ENCODE results near the gene RPS6KA4.

GRCh38 chr11:64334764-64335735 is 23.9 kb upstream of the RPS6KA4 start:
- TF ChIP-seq BHLHE40 (IDR thresholded peaks at IDR 0.05; ENCODE audit: low read length) (no peak), MED13 (CRISPR knock-in tag; IDR thresholded peaks at IDR 0.05) (no peak), ZSCAN31 (CRISPR knock-in tag; IDR thresholded peaks at IDR 0.05; ENCODE audit: low read depth) (no peak), CREB1 (IDR thresholded peaks at IDR 0.05) (0 out of 2 replicates have a peak, but pooled peaks have one; percentile 26), CREB1 (CRISPR knock-in tag; IDR thresholded peaks at IDR 0.05) (no peak), TRIM22 (IDR thresholded peaks at IDR 0.05) (no peak), ZNF556 (CRISPR knock-in tag; IDR thresholded peaks at IDR 0.05; ENCODE audit: borderline replicate concordance) (no peak), JDP2 (CRISPR knock-in tag; IDR thresholded peaks at IDR 0.05; ENCODE audit: borderline replicate concordance) (no peak), SAFB2 (CRISPR knock-in tag; IDR thresholded peaks at IDR 0.05; ENCODE audit: borderline replicate concordance, low read depth) (no peak), ZFP91 (CRISPR knock-in tag; IDR thresholded peaks at IDR 0.05; ENCODE audit: borderline replicate concordance) (no peak), RXRA (CRISPR knock-in tag; IDR thresholded peaks at IDR 0.05) (no peak), CTCF (CRISPR knock-in tag; IDR thresholded peaks at IDR 0.05) (no peak), JUND (CRISPR knock-in tag; IDR thresholded peaks at IDR 0.05) (no peak)
